GM23338 (cell line): ENCODE measurements around the gene MTHFD1L. TPM values are rescaled to one million over a fixed set of nuclear protein-coding genes. Genes with fewer than 3 reads are reported as not detected.

Experiments
- ATAC-seq: fragments of 200-7000 bp; cut with Tn5 transposase; 3 replicates; pipeline ENCODE4 v1.9.1; 2020
- DNase-seq: peaks from one replicate; pipeline ENCODE4 v3.0.0-alpha.2; 2015; ENCODE audit warnings: low spot score
- H2AFZ ChIP-seq: fragments of 200-600 bp; sonication (generic); 2 replicates; pipeline ENCODE4 v1.8.0; 2016; ENCODE audit warnings: antibody characterized with exemption, mild to moderate bottlenecking, moderate library complexity
- H3F3A ChIP-seq: fragments of 200-600 bp; sonication (generic); replicated peaks from 2 replicates; pipeline ENCODE4 v1.8.0; 2017; ENCODE audit warnings: antibody characterized with exemption, mixed run types, low read depth
- H3K27ac ChIP-seq: fragments of 200-600 bp; sonication (generic); 2 replicates; pipeline ENCODE4 v1.6.1; 2016; ENCODE audit warnings: low read depth
- H3K27me3 ChIP-seq: fragments of 200-600 bp; sonication (generic); 2 replicates; pipeline ENCODE4 v1.8.0; 2016; ENCODE audit warnings: mild to moderate bottlenecking, mixed run types, moderate library complexity; ENCODE audit not compliant: insufficient read depth
- H3K36me3 ChIP-seq: fragments of 200-600 bp; sonication (generic); 2 replicates; pipeline ENCODE4 v1.8.0; 2016; ENCODE audit warnings: mild to moderate bottlenecking; ENCODE audit not compliant: insufficient read depth
- H3K4me1 ChIP-seq: fragments of 200-600 bp; sonication (generic); 2 replicates; pipeline ENCODE4 v1.8.0; 2016; ENCODE audit warnings: mild to moderate bottlenecking, moderate library complexity; ENCODE audit not compliant: insufficient read depth
- H3K4me2 ChIP-seq: fragments of 200-600 bp; sonication (generic); 2 replicates; pipeline ENCODE4 v1.7.1; 2017; ENCODE audit warnings: mixed run types
- H3K4me3 ChIP-seq: fragments of 200-600 bp; sonication (generic); 2 replicates; pipeline ENCODE4 v1.6.1; 2016; ENCODE audit warnings: mixed run types
- H3K79me2 ChIP-seq: fragments of 200-600 bp; sonication (generic); replicated peaks from 2 replicates; pipeline ENCODE4 v1.8.0; 2017; ENCODE audit warnings: mild to moderate bottlenecking; ENCODE audit not compliant: insufficient read depth
- H3K9me2 ChIP-seq: fragments of 200-600 bp; sonication (generic); 2 replicates; pipeline ENCODE4 v1.8.0; 2017; ENCODE audit not compliant: insufficient read depth
- H4K20me1 ChIP-seq: fragments of 200-600 bp; sonication (generic); replicated peaks from 2 replicates; pipeline ENCODE4 v1.8.0; 2017; ENCODE audit warnings: mild to moderate bottlenecking; ENCODE audit not compliant: insufficient read depth
- H3K27ac Mint-ChIP-seq: 2 replicates; pipeline ENCODE4 v1.8.0; 2020; ENCODE audit warnings: inconsistent platforms, mild to moderate bottlenecking, moderate library complexity, mixed read lengths
- H3K27me3 Mint-ChIP-seq: 3 replicates; pipeline ENCODE4 v1.8.0; 2022; ENCODE audit warnings: low read depth, mild to moderate bottlenecking, moderate library complexity, mixed read lengths, inconsistent platforms; ENCODE audit not compliant: insufficient read depth, poor library complexity
- H3K36me3 Mint-ChIP-seq: 3 replicates; pipeline ENCODE4 v1.8.0; 2021; ENCODE audit warnings: low read depth, mild to moderate bottlenecking, inconsistent platforms, moderate library complexity, mixed read lengths
- H3K4me1 Mint-ChIP-seq: 3 replicates; pipeline ENCODE4 v1.8.0; 2020; ENCODE audit warnings: mild to moderate bottlenecking, inconsistent platforms, mixed read lengths
- H3K4me3 Mint-ChIP-seq: 3 replicates; pipeline ENCODE4 v1.8.0; 2021; ENCODE audit warnings: moderate library complexity, mild to moderate bottlenecking, inconsistent platforms, mixed read lengths
- H3K9me3 Mint-ChIP-seq: 3 replicates; pipeline ENCODE4 v1.8.0; 2020; ENCODE audit warnings: moderate library complexity, mild to moderate bottlenecking, inconsistent platforms, mixed read lengths
- CREB1 ChIP-seq: fragments of 250-450 bp; sonication (Bioruptor Pico); IDR thresholded peaks from 2 replicates; pipeline ENCODE4 v1.5.0; 2020; ENCODE audit warnings: low read depth, mild to moderate bottlenecking, moderate library complexity
- CTCF ChIP-seq, 2 experiments: fragments of 200-600 bp in 1 of 2; sonication (generic) in 1 of 2; conservative IDR thresholded peaks; 2 replicates each; pipeline versions ENCODE4 v1.5.1 to v1.6.1; 2016 to 2017; ENCODE audit warnings: antibody characterized with exemption in 2 of 2, low read depth in 2 of 2, mild to moderate bottlenecking in 2 of 2, moderate library complexity in 1 of 2
- ETS1 ChIP-seq: IDR thresholded peaks from 2 replicates; pipeline ENCODE4 v1.6.1; 2016; ENCODE audit warnings: antibody characterized with exemption
- JUNB ChIP-seq: IDR thresholded peaks from one replicate; pipeline ENCODE4 v1.6.1; 2016; ENCODE audit warnings: antibody characterized with exemption; ENCODE audit not compliant: unreplicated experiment
- NANOG ChIP-seq: IDR thresholded peaks from 2 replicates; pipeline ENCODE4 v1.6.1; 2016; ENCODE audit warnings: antibody characterized with exemption, borderline replicate concordance
- POLR2AphosphoS5 ChIP-seq: IDR thresholded peaks from 2 replicates; pipeline ENCODE4 v1.6.1; 2016; ENCODE audit warnings: antibody characterized with exemption, low read depth
- REST ChIP-seq: IDR thresholded peaks from one replicate; pipeline ENCODE4 v1.6.1; 2018; ENCODE audit warnings: antibody characterized with exemption; ENCODE audit not compliant: unreplicated experiment
- STAT1 ChIP-seq: IDR thresholded peaks from one replicate; pipeline ENCODE4 v1.6.1; 2016; ENCODE audit warnings: antibody characterized with exemption; ENCODE audit not compliant: unreplicated experiment
- ZNF114 ChIP-seq: fragments of 250-450 bp; sonication (Bioruptor Pico); IDR thresholded peaks from 2 replicates; pipeline ENCODE4 v1.5.0; 2020; ENCODE audit warnings: mild to moderate bottlenecking, moderate library complexity
- polyA plus RNA-seq: library from polyadenylated mRNA; unstranded; fragments of >200 nt; fragmentation: Nextera tagmentation; extraction: Ambion mirVana; gene quantifications from 2 replicates; pipeline ENCODE4 v1.2.1, GENCODE V29; 2016
- total RNA-seq: library from RNA; depleted of rRNA; stranded (reverse); fragments of >200 nt; shearing (Covaris generic); gene quantifications from 2 replicates; pipeline ENCODE4 v1.2.3, GENCODE V29; 2014

Gene MTHFD1L
- total and polyA plus RNA-seq, 2 experiments from 2014 or later: 53.2 to 66.8 TPM

- DNase-seq (no peak), ATAC-seq (no peak)
- H3K4me1 Mint-ChIP-seq: peaks cover 12% of the 10 kb centered on the region; the same call in 2 of the 3 replicates
- H3K79me2 ChIP-seq: peaks cover 35% of the 10 kb centered on the region
- H3F3A ChIP-seq: 0 out of 2 replicates have a peak, but pooled peaks cover 5% of the 10 kb centered on the region
- H3K27ac ChIP-seq: peak overlapping the region; percentile 69; the same call in 1 of the 2 replicates
- H3K4me2 ChIP-seq: peak overlapping the region; percentile 98
- H3K4me3 ChIP-seq: peak overlapping the region; percentile 74
- no peaks in the 10 kb centered on the region for H3K27me3 ChIP-seq
- H3K4me1 ChIP-seq: no peaks in the 10 kb centered on the region; the same call in 1 of the 2 replicates
- peak overlapping the region; percentile 84 for H3K4me3 Mint-ChIP-seq
- peaks cover 8% of the 10 kb centered on the region for H3K27me3 Mint-ChIP-seq
- 0 out of 2 replicates have a peak overlapping the region, but pooled peaks have one; percentile 90 for H3K27ac Mint-ChIP-seq
- peak overlapping the region; percentile 96 for H2AFZ ChIP-seq
- H3K9me2 ChIP-seq: no peaks in the 10 kb centered on the region
- TF ChIP-seq CTCF (conservative IDR thresholded peaks at IDR 0.05; ENCODE audit: low read depth in 2 of 2): no peak
- H3K9me3 Mint-ChIP-seq: no peaks in the 10 kb centered on the region
- H3K36me3 ChIP-seq: no peaks in the 10 kb centered on the region
- peaks cover 4% of the 10 kb centered on the region; the same call in 1 of the 2 replicates for H4K20me1 ChIP-seq
- peaks cover 18% of the 10 kb centered on the region for H3K36me3 Mint-ChIP-seq
Measured at GRCh38 chr6:150865043-150865405, 478 bp upstream of the MTHFD1L start.

- H3K27ac ChIP-seq: peak overlapping the region; percentile 98
- H3K4me2 ChIP-seq: peak overlapping the region; percentile 98
- ATAC-seq: peak; percentile 82
- H3K9me2 ChIP-seq: no peaks in the 10 kb centered on the region
- peak overlapping the region; percentile 94 for H3K4me3 Mint-ChIP-seq
- H3K36me3 Mint-ChIP-seq: peaks cover 18% of the 10 kb centered on the region
- H3K4me1 Mint-ChIP-seq: peaks cover 12% of the 10 kb centered on the region; the same call in 2 of the 3 replicates
- peaks cover 8% of the 10 kb centered on the region for H3K27me3 Mint-ChIP-seq
- peak overlapping the region; percentile 99 for H3K27ac Mint-ChIP-seq
- H2AFZ ChIP-seq: no peak overlapping the region
- H3F3A ChIP-seq: 0 out of 2 replicates have a peak, but pooled peaks cover 5% of the 10 kb centered on the region
- H3K79me2 ChIP-seq: peaks cover 48% of the 10 kb centered on the region
- H3K4me3 ChIP-seq: peak overlapping the region; percentile 74
- H3K36me3 ChIP-seq: 0 out of 2 replicates have a peak, but pooled peaks cover 4% of the 10 kb centered on the region
- DNase-seq: peak; percentile 93
- H3K27me3 ChIP-seq: no peaks in the 10 kb centered on the region
- no peaks in the 10 kb centered on the region for H3K9me3 Mint-ChIP-seq
- no peaks in the 10 kb centered on the region; the same call in 1 of the 2 replicates for H3K4me1 ChIP-seq
- TF ChIP-seq ETS1 (peak; percentile 35), CREB1 (peak; percentile 61), NANOG (no peak), REST (no peak), STAT1 (no peak), JUNB (no peak), POLR2AphosphoS5 (peak; percentile 81; the same call in 1 of the 2 replicates), ZNF114 (CRISPR knock-in tag) (no peak)
- H4K20me1 ChIP-seq: peaks cover 4% of the 10 kb centered on the region; the same call in 1 of the 2 replicates
Measured at GRCh38 chr6:150866147-150866990, 867 bp downstream of the MTHFD1L start.
